ENCODE data around the gene GON7.

The GON7 gene

GRCh38 chr14:93230539-93230938, 23.7 kb upstream of the GON7 start:
- Histone ChIP-seq H3K4me3 (ENCODE audit: low read length) (peak overlapping the region; percentile 74), H3K36me3 (ENCODE audit: insufficient read depth, low read length) (peaks cover 19% of the 10 kb centered on the region), H3K9ac (ENCODE audit: low read depth, low read length) (peak overlapping the region; percentile 67)

GRCh38 chr14:93228550-93228949, 21.7 kb upstream of the GON7 start:
- no peak overlapping the region for H3K4me3 ChIP-seq (ENCODE audit: low read length)
- H3K9ac ChIP-seq (ENCODE audit: low read depth, low read length) = no peak overlapping the region
- H3K4me1 ChIP-seq (ENCODE audit: control insufficient read depth, insufficient read depth, low read length) = peaks cover 13% of the 10 kb centered on the region
- peaks cover 31% of the 10 kb centered on the region for H3K36me3 ChIP-seq (ENCODE audit: insufficient read depth, low read length)
- H3K27me3 ChIP-seq (ENCODE audit: control insufficient read depth, insufficient read depth, low read length) = no peaks in the 10 kb centered on the region
- H3K9me3 ChIP-seq (replicated peaks; ENCODE audit: low read length) = no peaks in the 10 kb centered on the region
- no peak overlapping the region for H3K4me2 ChIP-seq (ENCODE audit: low read length)

More at GRCh38 chr14:93230539-93230938, 23.7 kb upstream of the GON7 start:
- H3K4me2 ChIP-seq (ENCODE audit: low read length) = peak overlapping the region; percentile 91
- H3K4me1 ChIP-seq (ENCODE audit: control insufficient read depth, insufficient read depth, low read length) = peaks cover 24% of the 10 kb centered on the region
- no peaks in the 10 kb centered on the region for H3K9me3 ChIP-seq (replicated peaks; ENCODE audit: low read length)
- H3K27me3 ChIP-seq (ENCODE audit: control insufficient read depth, insufficient read depth, low read length) = no peaks in the 10 kb centered on the region

GRCh38 chr14:93223565-93223964, 16.7 kb upstream of the GON7 start:
- no peaks in the 10 kb centered on the region for H3K27me3 ChIP-seq (ENCODE audit: control insufficient read depth, insufficient read depth, low read length)
- H3K4me1 ChIP-seq (ENCODE audit: control insufficient read depth, insufficient read depth, low read length) = no peaks in the 10 kb centered on the region
- no peaks in the 10 kb centered on the region for H3K9me3 ChIP-seq (replicated peaks; ENCODE audit: low read length)
- H3K9ac ChIP-seq (ENCODE audit: low read depth, low read length) = no peak overlapping the region
- H3K4me3 ChIP-seq (ENCODE audit: low read length) = no peak overlapping the region
- peaks cover 42% of the 10 kb centered on the region for H3K36me3 ChIP-seq (ENCODE audit: insufficient read depth, low read length)
- no peak overlapping the region for H3K4me2 ChIP-seq (ENCODE audit: low read length)

- no peak overlapping the region for H3K4me2 ChIP-seq (ENCODE audit: low read length)
- no peaks in the 10 kb centered on the region for H3K9me3 ChIP-seq (replicated peaks; ENCODE audit: low read length)
- no peak overlapping the region for H3K4me3 ChIP-seq (ENCODE audit: low read length)
- H3K4me1 ChIP-seq (ENCODE audit: control insufficient read depth, insufficient read depth, low read length) = no peaks in the 10 kb centered on the region
- no peak overlapping the region for H3K9ac ChIP-seq (ENCODE audit: low read depth, low read length)
- H3K36me3 ChIP-seq (ENCODE audit: insufficient read depth, low read length) = peaks cover 35% of the 10 kb centered on the region
- no peaks in the 10 kb centered on the region for H3K27me3 ChIP-seq (ENCODE audit: control insufficient read depth, insufficient read depth, low read length)
Observed at GRCh38 chr14:93220509-93220908, 13.6 kb upstream of the GON7 start.

- Histone ChIP-seq H3K9ac (ENCODE audit: low read depth, low read length) (no peak overlapping the region), H3K4me1 (ENCODE audit: control insufficient read depth, insufficient read depth, low read length) (no peaks in the 10 kb centered on the region), H3K9me3 (replicated peaks; ENCODE audit: low read length) (no peaks in the 10 kb centered on the region), H3K4me2 (ENCODE audit: low read length) (no peak overlapping the region), H3K27me3 (ENCODE audit: control insufficient read depth, insufficient read depth, low read length) (no peaks in the 10 kb centered on the region), H3K36me3 (ENCODE audit: insufficient read depth, low read length) (peaks cover 37% of the 10 kb centered on the region), H3K4me3 (ENCODE audit: low read length) (no peak overlapping the region)
Observed at GRCh38 chr14:93219103-93219726, 12.3 kb upstream of the GON7 start.

GRCh38 chr14:93214598-93214997, 7.7 kb upstream of the GON7 start:
- Histone ChIP-seq H3K9ac (ENCODE audit: low read depth, low read length) (no peak overlapping the region), H3K4me2 (ENCODE audit: low read length) (no peak overlapping the region), H3K9me3 (replicated peaks; ENCODE audit: low read length) (no peaks in the 10 kb centered on the region), H3K36me3 (ENCODE audit: insufficient read depth, low read length) (peaks cover 27% of the 10 kb centered on the region), H3K4me1 (ENCODE audit: control insufficient read depth, insufficient read depth, low read length) (no peaks in the 10 kb centered on the region), H3K4me3 (ENCODE audit: low read length) (no peak overlapping the region), H3K27me3 (ENCODE audit: control insufficient read depth, insufficient read depth, low read length) (no peaks in the 10 kb centered on the region)

- H3K4me3 ChIP-seq (ENCODE audit: low read length) = no peak overlapping the region
- no peak overlapping the region for H3K9ac ChIP-seq (ENCODE audit: low read depth, low read length)
- H3K4me1 ChIP-seq (ENCODE audit: control insufficient read depth, insufficient read depth, low read length) = peaks cover 9% of the 10 kb centered on the region
- no peaks in the 10 kb centered on the region for H3K27me3 ChIP-seq (ENCODE audit: control insufficient read depth, insufficient read depth, low read length)
- no peak overlapping the region for H3K4me2 ChIP-seq (ENCODE audit: low read length)
- H3K36me3 ChIP-seq (ENCODE audit: insufficient read depth, low read length) = peaks cover 23% of the 10 kb centered on the region
- H3K9me3 ChIP-seq (replicated peaks; ENCODE audit: low read length) = no peaks in the 10 kb centered on the region
Observed at GRCh38 chr14:93212432-93212831, 5.6 kb upstream of the GON7 start.

GRCh38 chr14:93207468-93208308, 823 bp upstream of the GON7 start:
- Histone ChIP-seq H3K4me1 (ENCODE audit: control insufficient read depth, insufficient read depth, low read length) (peaks cover 15% of the 10 kb centered on the region), H3K4me2 (ENCODE audit: low read length) (peak overlapping the region; percentile 92), H3K36me3 (ENCODE audit: insufficient read depth, low read length) (peaks cover 7% of the 10 kb centered on the region), H3K4me3 (ENCODE audit: low read length) (peak overlapping the region; percentile 98), H3K9ac (ENCODE audit: low read depth, low read length) (peak overlapping the region; percentile 87), H3K9me3 (replicated peaks; ENCODE audit: low read length) (no peaks in the 10 kb centered on the region), H3K27me3 (ENCODE audit: control insufficient read depth, insufficient read depth, low read length) (no peaks in the 10 kb centered on the region)

- Histone ChIP-seq H3K4me2 (ENCODE audit: low read length) (no peak overlapping the region), H3K27me3 (ENCODE audit: control insufficient read depth, insufficient read depth, low read length) (no peaks in the 10 kb centered on the region), H3K9me3 (replicated peaks; ENCODE audit: low read length) (no peaks in the 10 kb centered on the region), H3K4me3 (ENCODE audit: low read length) (no peak overlapping the region), H3K36me3 (ENCODE audit: insufficient read depth, low read length) (peaks cover 6% of the 10 kb centered on the region), H3K4me1 (ENCODE audit: control insufficient read depth, insufficient read depth, low read length) (peaks cover 5% of the 10 kb centered on the region), H3K9ac (ENCODE audit: low read depth, low read length) (no peak overlapping the region)
Observed at GRCh38 chr14:93201155-93201704, 5.6 kb downstream of the GON7 start.

- Histone ChIP-seq H3K27me3 (ENCODE audit: control insufficient read depth, insufficient read depth, low read length) (no peaks in the 10 kb centered on the region), H3K9me3 (replicated peaks; ENCODE audit: low read length) (no peaks in the 10 kb centered on the region), H3K4me3 (ENCODE audit: low read length) (no peak overlapping the region), H3K9ac (ENCODE audit: low read depth, low read length) (no peak overlapping the region), H3K4me1 (ENCODE audit: control insufficient read depth, insufficient read depth, low read length) (no peaks in the 10 kb centered on the region), H3K36me3 (ENCODE audit: insufficient read depth, low read length) (peaks cover 6% of the 10 kb centered on the region), H3K4me2 (ENCODE audit: low read length) (no peak overlapping the region)
Observed at GRCh38 chr14:93200553-93200952, 6.3 kb downstream of the GON7 start.

GRCh38 chr14:93199031-93199430, 7.8 kb downstream of the GON7 start:
- Histone ChIP-seq H3K36me3 (ENCODE audit: insufficient read depth, low read length) (peaks cover 6% of the 10 kb centered on the region), H3K27me3 (ENCODE audit: control insufficient read depth, insufficient read depth, low read length) (no peaks in the 10 kb centered on the region), H3K9ac (ENCODE audit: low read depth, low read length) (no peak overlapping the region), H3K9me3 (replicated peaks; ENCODE audit: low read length) (no peaks in the 10 kb centered on the region), H3K4me2 (ENCODE audit: low read length) (no peak overlapping the region), H3K4me1 (ENCODE audit: control insufficient read depth, insufficient read depth, low read length) (no peaks in the 10 kb centered on the region), H3K4me3 (ENCODE audit: low read length) (no peak overlapping the region)

Data from skeletal muscle satellite cell (primary cell).